GM10266 (cell line): ENCODE data around the gene LRRK1.

Experiments
- DNase-seq: peaks from one replicate; pipeline ENCODE4 v3.0.0; 2012; ENCODE audit errors: extremely low spot score
- TF ChIP-seq, protein P1 (sequence below): IDR thresholded peaks from 2 replicates; pipeline ENCODE4 v1.5.1; 2012; ENCODE audit warnings: mild to moderate bottlenecking, low read depth; ENCODE audit not compliant: control insufficient read depth, insufficient read depth; ENCODE audit errors: missing control alignments

The LRRK1 gene

DNA sequence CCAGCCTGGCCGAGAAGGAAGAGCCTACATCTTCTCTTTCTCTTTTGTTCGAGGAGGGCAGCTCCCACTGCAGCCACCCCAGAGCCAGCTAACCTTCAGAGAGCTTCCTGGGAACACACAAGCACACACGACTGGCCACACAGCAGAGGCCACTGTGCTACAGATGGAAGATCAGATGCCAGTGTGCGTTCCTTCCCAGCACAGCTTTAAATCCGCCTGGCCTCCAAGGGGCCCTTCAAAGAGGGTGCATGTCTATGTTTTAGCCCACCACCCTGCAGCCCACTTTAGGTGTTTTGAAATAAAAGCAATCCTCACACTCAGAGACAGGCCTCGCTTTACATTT is 27.2 kb upstream of the LRRK1 start:
- TF ChIP-seq, protein P1, sequence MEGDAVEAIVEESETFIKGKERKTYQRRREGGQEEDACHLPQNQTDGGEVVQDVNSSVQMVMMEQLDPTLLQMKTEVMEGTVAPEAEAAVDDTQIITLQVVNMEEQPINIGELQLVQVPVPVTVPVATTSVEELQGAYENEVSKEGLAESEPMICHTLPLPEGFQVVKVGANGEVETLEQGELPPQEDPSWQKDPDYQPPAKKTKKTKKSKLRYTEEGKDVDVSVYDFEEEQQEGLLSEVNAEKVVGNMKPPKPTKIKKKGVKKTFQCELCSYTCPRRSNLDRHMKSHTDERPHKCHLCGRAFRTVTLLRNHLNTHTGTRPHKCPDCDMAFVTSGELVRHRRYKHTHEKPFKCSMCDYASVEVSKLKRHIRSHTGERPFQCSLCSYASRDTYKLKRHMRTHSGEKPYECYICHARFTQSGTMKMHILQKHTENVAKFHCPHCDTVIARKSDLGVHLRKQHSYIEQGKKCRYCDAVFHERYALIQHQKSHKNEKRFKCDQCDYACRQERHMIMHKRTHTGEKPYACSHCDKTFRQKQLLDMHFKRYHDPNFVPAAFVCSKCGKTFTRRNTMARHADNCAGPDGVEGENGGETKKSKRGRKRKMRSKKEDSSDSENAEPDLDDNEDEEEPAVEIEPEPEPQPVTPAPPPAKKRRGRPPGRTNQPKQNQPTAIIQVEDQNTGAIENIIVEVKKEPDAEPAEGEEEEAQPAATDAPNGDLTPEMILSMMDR, result no peak

DNA sequence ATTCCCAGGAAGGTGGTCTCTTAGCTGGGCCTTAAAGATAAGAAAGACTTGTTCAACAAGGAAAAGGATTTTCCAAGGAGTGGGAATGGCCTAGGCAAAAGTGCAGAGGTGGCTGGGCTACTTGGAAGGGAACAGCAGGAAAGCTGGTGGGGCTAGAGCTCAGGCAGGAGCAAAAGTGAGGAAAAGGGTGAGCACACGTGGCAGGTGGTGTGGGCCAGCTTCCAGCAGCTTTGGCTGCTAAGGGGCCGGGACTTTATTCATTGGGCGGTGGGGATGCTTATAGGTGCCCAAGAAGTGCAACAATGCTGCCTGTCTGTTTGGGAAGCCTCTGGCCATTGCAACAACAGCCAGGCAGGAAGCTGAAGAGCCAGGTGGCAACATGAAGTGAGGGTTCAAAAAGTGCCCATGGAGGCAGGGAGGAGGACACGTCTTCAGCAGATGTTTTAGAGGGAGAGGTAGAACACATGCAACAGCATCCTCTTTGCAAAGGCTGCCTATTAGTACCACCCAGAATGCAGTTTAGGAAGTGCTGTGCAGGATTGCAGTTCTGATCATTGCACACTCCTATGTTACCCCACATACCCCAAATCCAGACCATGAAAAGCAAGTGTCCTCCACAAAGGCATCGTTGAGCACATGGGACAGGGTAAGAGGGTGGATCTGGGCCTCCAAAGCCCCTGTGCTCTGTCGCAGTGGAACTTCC is 25.7 kb upstream of the LRRK1 start:
- DNase-seq, result no peak
- TF ChIP-seq, protein P1, result no peak

More for the DNA sequence above, 27.2 kb upstream of the LRRK1 start:
- no peak for DNase-seq

GRCh38 chr15:100893964-100894295 is 25.2 kb upstream of the LRRK1 start:
- TF ChIP-seq, protein P1, result no peak
- no peak for DNase-seq

GRCh38 chr15:100895721-100896120 is 23.4 kb upstream of the LRRK1 start:
- no peak for DNase-seq
- TF ChIP-seq, protein P1, result no peak

DNA sequence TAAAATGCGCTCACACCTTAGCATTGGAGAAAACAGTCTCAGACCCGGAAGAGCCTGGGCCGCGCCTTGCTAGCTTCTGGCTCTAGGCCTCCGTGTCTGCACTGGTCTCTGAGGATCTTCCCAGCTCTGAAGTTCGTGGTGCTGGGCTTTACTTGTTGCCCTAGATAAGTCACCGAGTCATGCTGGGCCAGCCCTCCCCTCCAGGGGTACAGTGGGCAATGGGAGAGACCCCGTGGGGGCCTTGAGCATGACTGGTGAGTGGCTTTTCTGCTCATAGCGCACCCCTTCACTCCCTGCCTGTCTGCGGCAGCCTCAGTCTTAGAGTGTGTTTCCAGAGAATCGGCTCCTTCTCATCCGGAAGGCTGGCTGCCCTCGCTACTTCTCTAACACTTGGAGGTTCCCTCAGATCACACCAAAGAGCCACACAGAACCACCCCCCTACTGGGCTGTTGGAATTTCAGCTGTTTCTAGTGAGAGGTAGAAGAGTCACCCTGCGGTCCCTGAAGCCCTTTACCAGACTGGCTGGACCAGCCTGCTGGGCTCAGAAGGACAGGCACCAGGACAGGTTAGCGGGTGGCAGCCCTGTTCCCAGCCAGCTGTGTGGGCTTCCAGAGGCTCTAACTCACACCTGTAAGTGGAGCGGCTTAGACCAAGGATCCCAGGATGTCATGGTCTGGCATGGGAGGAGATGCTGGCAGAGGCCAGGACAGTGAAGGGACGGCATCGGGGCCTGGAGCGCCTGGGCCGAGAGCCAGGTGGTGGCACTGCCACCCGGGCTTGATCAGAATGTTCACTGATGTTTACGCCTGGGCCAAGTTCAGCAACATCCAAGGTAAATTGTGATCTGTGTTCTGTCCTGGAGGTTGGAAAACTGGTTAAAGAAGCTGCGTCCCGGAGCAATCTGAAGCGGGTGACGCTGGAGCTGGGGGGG is 21.7 kb upstream of the LRRK1 start:
- TF ChIP-seq, protein P1, result no peak
- DNase-seq, result no peak

GRCh38 chr15:100898152-100898490 is 21.0 kb upstream of the LRRK1 start:
- TF ChIP-seq, protein P1, result no peak

More at GRCh38 chr15:100898152-100898490, 21.0 kb upstream of the LRRK1 start:
- DNase-seq, result no peak
